OCI-LY1 (cell line): ENCODE results near the gene SLC32A1.

Experiments used
- H2AFZ ChIP-seq: fragments of 200-600 bp; sonication (generic), shearing (Covaris generic); 2 replicates; pipeline ENCODE4 v1.6.0; 2014; ENCODE audit warnings: antibody characterized with exemption, mild to moderate bottlenecking, low read length
- H3F3A ChIP-seq: fragments of 200-600 bp; sonication (generic), shearing (Covaris generic); 2 replicates; pipeline ENCODE4 v1.6.0; 2014; ENCODE audit warnings: mild to moderate bottlenecking, antibody characterized with exemption, low read length, moderate library complexity; ENCODE audit not compliant: insufficient read depth
- H3K27ac ChIP-seq: fragments of 200-600 bp; sonication (generic); 2 replicates; pipeline ENCODE4 v1.5.1; 2014; ENCODE audit warnings: low read length, mixed run types, mild to moderate bottlenecking, low read depth; ENCODE audit not compliant: poor library complexity, severe bottlenecking
- H3K27me3 ChIP-seq: fragments of 200-600 bp; sonication (generic); 2 replicates; pipeline ENCODE4 v1.6.0; 2014; ENCODE audit warnings: antibody characterized with exemption, mild to moderate bottlenecking, low read length, moderate library complexity; ENCODE audit not compliant: insufficient read depth
- H3K36me3 ChIP-seq: fragments of 200-600 bp; sonication (generic); 2 replicates; pipeline ENCODE4 v1.6.1; 2014; ENCODE audit warnings: mild to moderate bottlenecking, antibody characterized with exemption, low read length, moderate library complexity, mixed read lengths; ENCODE audit not compliant: insufficient read depth
- H3K4me1 ChIP-seq: fragments of 200-600 bp; sonication (generic); 2 replicates; pipeline ENCODE4 v1.5.1; 2014; ENCODE audit warnings: mild to moderate bottlenecking, low read length, moderate library complexity; ENCODE audit not compliant: insufficient read depth, severe bottlenecking
- H3K4me2 ChIP-seq: fragments of 200-600 bp; sonication (generic), shearing (Covaris generic); 2 replicates; pipeline ENCODE4 v1.6.1; 2014; ENCODE audit warnings: low read length
- H3K4me3 ChIP-seq: fragments of 200-600 bp; sonication (generic); 2 replicates; pipeline ENCODE4 v1.5.1; 2014; ENCODE audit warnings: low read length, low read depth, mild to moderate bottlenecking, mixed read lengths; ENCODE audit not compliant: poor library complexity, severe bottlenecking
- H3K79me2 ChIP-seq: fragments of 200-600 bp; shearing (Covaris generic); 2 replicates; pipeline ENCODE4 v1.6.1; 2016; ENCODE audit warnings: mixed run types, low read length, mixed read lengths; ENCODE audit not compliant: insufficient read depth
- H3K9ac ChIP-seq: fragments of 200-600 bp; sonication (generic), shearing (Covaris generic); 2 replicates; pipeline ENCODE4 v1.6.1; 2014; ENCODE audit warnings: mild to moderate bottlenecking, low read length, mixed read lengths
- H3K9me2 ChIP-seq: fragments of 200-600 bp; sonication (generic), shearing (Covaris generic); 2 replicates; pipeline ENCODE4 v1.6.1; 2014; ENCODE audit warnings: low read depth, mild to moderate bottlenecking, low read length, mixed read lengths
- H3K9me3 ChIP-seq: fragments of 200-600 bp; shearing (Covaris generic); 2 replicates; pipeline ENCODE4 v1.6.1; 2014; ENCODE audit warnings: low read length, mixed read lengths
- H4K20me1 ChIP-seq: fragments of 200-600 bp; sonication (generic), shearing (Covaris generic); 2 replicates; pipeline ENCODE4 v1.6.0; 2016; ENCODE audit warnings: mild to moderate bottlenecking, low read length; ENCODE audit not compliant: insufficient read depth
- CTCF ChIP-seq: fragments of 200-600 bp; sonication (generic), shearing (Covaris generic); IDR thresholded peaks from 2 replicates; pipeline ENCODE4 v1.5.1; 2017; ENCODE audit warnings: mild to moderate bottlenecking, antibody characterized with exemption, low read length, moderate library complexity, mixed read lengths
- EZH2 ChIP-seq: fragments of 200-600 bp; sonication (generic), shearing (Covaris generic); IDR thresholded peaks from 2 replicates; pipeline ENCODE4 v1.8.0; 2017; ENCODE audit warnings: borderline replicate concordance, mixed run types, mild to moderate bottlenecking, antibody characterized with exemption, low read length, moderate library complexity, mixed read lengths

SLC32A1 gene

GRCh38 chr20:38724626-38725147 is 401 bp downstream of the SLC32A1 start:
- no peak overlapping the region for H3K4me2 ChIP-seq

GRCh38 chr20:38725148-38725901 is 1.0 kb downstream of the SLC32A1 start:
- Histone ChIP-seq H3F3A (no peaks in the 10 kb centered on the region), H3K4me1 (no peaks in the 10 kb centered on the region), H4K20me1 (no peaks in the 10 kb centered on the region), H3K27ac (no peak overlapping the region), H3K9me2 (no peaks in the 10 kb centered on the region), H3K9me3 (no peaks in the 10 kb centered on the region), H3K4me3 (no peak overlapping the region), H3K79me2 (no peaks in the 10 kb centered on the region), H2AFZ (no peak overlapping the region), H3K27me3 (no peaks in the 10 kb centered on the region), H3K4me2 (no peak overlapping the region), H3K36me3 (no peaks in the 10 kb centered on the region), H3K9ac (no peak overlapping the region)
- TF ChIP-seq EZH2 (no peak), CTCF (no peak)

More at GRCh38 chr20:38724626-38725147, 401 bp downstream of the SLC32A1 start:
- Histone ChIP-seq H4K20me1 (no peaks in the 10 kb centered on the region), H3K27me3 (no peaks in the 10 kb centered on the region), H3K79me2 (no peaks in the 10 kb centered on the region), H3F3A (no peaks in the 10 kb centered on the region), H3K9ac (no peak overlapping the region), H3K4me1 (no peaks in the 10 kb centered on the region), H3K4me3 (no peak overlapping the region), H3K9me3 (no peaks in the 10 kb centered on the region), H3K27ac (no peak overlapping the region), H2AFZ (no peak overlapping the region), H3K9me2 (no peaks in the 10 kb centered on the region), H3K36me3 (no peaks in the 10 kb centered on the region)
- no peak for TF ChIP-seq EZH2
- TF ChIP-seq CTCF, result no peak

- Histone ChIP-seq H3K27ac (no peak overlapping the region), H3K9me3 (no peaks in the 10 kb centered on the region), H3K9ac (no peak overlapping the region), H3K4me2 (no peak overlapping the region), H3K79me2 (no peaks in the 10 kb centered on the region), H4K20me1 (no peaks in the 10 kb centered on the region), H3K4me1 (peaks cover 7% of the 10 kb centered on the region), H3F3A (no peaks in the 10 kb centered on the region), H2AFZ (no peak overlapping the region), H3K9me2 (no peaks in the 10 kb centered on the region), H3K36me3 (no peaks in the 10 kb centered on the region), H3K27me3 (no peaks in the 10 kb centered on the region), H3K4me3 (no peak overlapping the region)
- TF ChIP-seq EZH2, result no peak
- TF ChIP-seq CTCF, result no peak
Measured at GRCh38 chr20:38725931-38726803, 1.9 kb downstream of the SLC32A1 start.
